ENCODE data around the gene ALPG. TPM values are rescaled to one million over a fixed set of nuclear protein-coding genes. Genes with fewer than 3 reads are reported as not detected.
"Not testable (repeated sequence)": the region's sequence is repeated elsewhere in the genome, so short reads cannot be mapped to it uniquely, and the experiment has no call there.

ALPG gene
- total and polyA plus RNA-seq, 10 donors, result not detected

- Histone ChIP-seq H3K27me3 (replicated peaks in 1 of 7) (peaks cover 0 to 74% (median 35%) of the 10 kb centered on the region in 7 donors), H3K36me3 (no peaks in the 10 kb centered on the region), H3K27ac (no peak overlapping the region), H3K9me3 (no peaks in the 10 kb centered on the region), H3K4me3 (no peak overlapping the region), H3K4me1 (peaks cover 0 to 27% (median 13%) of the 10 kb centered on the region in 6 donors)
- intact Hi-C loops (cut with DNase I; ENCODE audit: low total_unique reads), result no loop called here
- WGBS, 5 donors, result 74 to 78% (median 76%) methylated on average over 17 to 18 of the region's 18 CpGs
- no peak for TF ChIP-seq CTCF (IDR thresholded peaks at IDR 0.05 in 8 of 11, conservative IDR thresholded peaks at IDR 0.05 in 3 of 11)
- no peak for TF ChIP-seq POLR2A (IDR thresholded peaks at IDR 0.05)
- TF ChIP-seq POLR2AphosphoS5 (IDR thresholded peaks at IDR 0.05), result no peak
- no peak for DNase-seq
These were observed 24.1 kb upstream of the ALPG start for GRCh38 chr2:232382331-232383225.

GRCh38 chr2:232384466-232384865 is 22.2 kb upstream of the ALPG start:
- Histone ChIP-seq H3K9me3 (no peaks in the 10 kb centered on the region), H3K36me3 (no peaks in the 10 kb centered on the region), H3K27ac (no peak overlapping the region), H3K27me3 (replicated peaks in 1 of 7) (peaks cover 0 to 93% (median 46%) of the 10 kb centered on the region in 7 donors), H3K4me3 (no peak overlapping the region), H3K4me1 (peaks cover 0 to 34% (median 17%) of the 10 kb centered on the region in 6 donors)
- intact Hi-C loops (cut with DNase I; ENCODE audit: low total_unique reads), result no loop called here
- no peak for DNase-seq
- 84 to 93% (median 88%) methylated on average over 1 of the region's 1 CpG for WGBS, 5 donors
- TF ChIP-seq CTCF (IDR thresholded peaks at IDR 0.05 in 8 of 11, conservative IDR thresholded peaks at IDR 0.05 in 3 of 11) (no peak), POLR2AphosphoS5 (IDR thresholded peaks at IDR 0.05) (no peak), POLR2A (IDR thresholded peaks at IDR 0.05) (no peak)

DNA sequence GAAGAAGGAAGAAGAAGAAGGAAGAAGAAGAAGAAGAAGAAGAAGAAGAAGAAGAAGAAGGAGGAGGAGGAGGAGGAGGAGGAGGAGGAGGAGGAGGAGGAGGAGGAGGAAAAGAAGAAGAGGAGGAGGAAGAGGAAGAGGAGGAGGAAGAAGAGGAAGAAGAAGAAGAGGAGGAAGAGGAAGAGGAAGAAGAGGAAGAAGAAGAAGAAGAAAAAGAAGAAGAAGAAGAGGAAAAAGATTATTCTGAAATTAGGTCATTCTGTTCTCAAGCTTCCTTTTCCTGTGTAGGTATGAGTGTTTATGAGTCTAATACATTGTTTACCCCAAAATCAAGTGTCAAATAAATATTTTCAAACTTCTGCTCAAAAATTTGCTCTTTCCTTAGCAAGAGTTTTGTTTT is 21.6 kb upstream of the ALPG start:
- H3K27ac ChIP-seq; H3K36me3 ChIP-seq; H3K4me3 ChIP-seq; H3K9me3 ChIP-seq; DNase-seq; intact Hi-C loops (cut with DNase I; ENCODE audit: low total_unique reads): not testable (repeated sequence)
- Histone ChIP-seq H3K27me3 (replicated peaks in 1 of 7) (peaks cover 0 to 91% (median 46%) of the 10 kb centered on the region in 7 donors), H3K4me1 (peaks cover 0 to 34% (median 17%) of the 10 kb centered on the region in 6 donors)

GRCh38 chr2:232385660-232386489 is 20.8 kb upstream of the ALPG start:
- DNase-seq, result no peak
- no peaks in the 10 kb centered on the region for H3K36me3 ChIP-seq
- no peak overlapping the region for H3K27ac ChIP-seq
- no peak for TF ChIP-seq CTCF (IDR thresholded peaks at IDR 0.05 in 8 of 11, conservative IDR thresholded peaks at IDR 0.05 in 3 of 11)
- TF ChIP-seq POLR2AphosphoS5 (IDR thresholded peaks at IDR 0.05), result no peak
- no peak for TF ChIP-seq POLR2A (IDR thresholded peaks at IDR 0.05)
- H3K9me3 ChIP-seq, result no peaks in the 10 kb centered on the region
- peaks cover 0 to 94% (median 51%) of the 10 kb centered on the region in 7 donors for H3K27me3 ChIP-seq (replicated peaks in 1 of 7)
- 25 to 36% (median 31%) methylated on average over 24 of the region's 24 CpGs for WGBS, 5 donors
- intact Hi-C loops (cut with DNase I; ENCODE audit: low total_unique reads), result no loop called here
- peaks cover 0 to 34% (median 17%) of the 10 kb centered on the region in 6 donors for H3K4me1 ChIP-seq
- H3K4me3 ChIP-seq, result peak overlapping the region in 1 of 8 donors; percentile 30
